ENCODE results near the gene MMP25.

The MMP25 gene

GRCh38 chr16:3003582-3004270 is 42.6 kb upstream of the MMP25 start:
- Histone ChIP-seq H3K79me2 (peaks cover 2% of the 10 kb centered on the region), H3K9ac (no peak overlapping the region), H3K9me3 (ENCODE audit: control insufficient read depth, low read length) (no peaks in the 10 kb centered on the region), H3K4me3 (ENCODE audit: low read depth, low read length) (peak overlapping the region; percentile 22), H3K4me2 (ENCODE audit: low read length) (no peak overlapping the region), H2AFZ (peak overlapping the region; percentile 81), H3K4me1 (peaks cover 6% of the 10 kb centered on the region), H3K27ac (no peak overlapping the region), H3K27me3 (ENCODE audit: control insufficient read depth, insufficient read depth, low read length) (no peaks in the 10 kb centered on the region), H3K36me3 (ENCODE audit: control insufficient read depth, insufficient read depth, low read length) (no peaks in the 10 kb centered on the region)
- TF ChIP-seq CTCF (IDR thresholded peaks at IDR 0.05), result peak; percentile 88

GRCh38 chr16:3004319-3004718 is 42.0 kb upstream of the MMP25 start:
- Histone ChIP-seq H3K79me2 (peaks cover 2% of the 10 kb centered on the region), H3K4me2 (ENCODE audit: low read length) (no peak overlapping the region), H3K36me3 (ENCODE audit: control insufficient read depth, insufficient read depth, low read length) (no peaks in the 10 kb centered on the region), H3K4me3 (ENCODE audit: low read depth, low read length) (no peak overlapping the region), H3K4me1 (peaks cover 12% of the 10 kb centered on the region), H3K9me3 (ENCODE audit: control insufficient read depth, low read length) (no peaks in the 10 kb centered on the region), H3K9ac (no peak overlapping the region), H3K27ac (no peak overlapping the region), H3K27me3 (ENCODE audit: control insufficient read depth, insufficient read depth, low read length) (no peaks in the 10 kb centered on the region), H2AFZ (no peak overlapping the region)
- no peak for TF ChIP-seq CTCF (IDR thresholded peaks at IDR 0.05)

GRCh38 chr16:3004781-3005284 is 41.5 kb upstream of the MMP25 start:
- Histone ChIP-seq H2AFZ (peak overlapping the region; percentile 87), H3K79me2 (peaks cover 2% of the 10 kb centered on the region), H3K27ac (peak overlapping the region; percentile 93), H3K9ac (no peak overlapping the region), H3K4me2 (ENCODE audit: low read length) (peak overlapping the region; percentile 80), H3K4me1 (peaks cover 17% of the 10 kb centered on the region), H3K9me3 (ENCODE audit: control insufficient read depth, low read length) (no peaks in the 10 kb centered on the region), H3K36me3 (ENCODE audit: control insufficient read depth, insufficient read depth, low read length) (no peaks in the 10 kb centered on the region), H3K4me3 (ENCODE audit: low read depth, low read length) (peak overlapping the region; percentile 47), H3K27me3 (ENCODE audit: control insufficient read depth, insufficient read depth, low read length) (no peaks in the 10 kb centered on the region)
- TF ChIP-seq CTCF (IDR thresholded peaks at IDR 0.05), result no peak

- Histone ChIP-seq H3K4me3 (ENCODE audit: low read depth, low read length) (no peak overlapping the region), H3K27ac (no peak overlapping the region), H3K79me2 (peaks cover 5% of the 10 kb centered on the region), H3K4me2 (ENCODE audit: low read length) (no peak overlapping the region), H2AFZ (no peak overlapping the region), H3K27me3 (ENCODE audit: control insufficient read depth, insufficient read depth, low read length) (no peaks in the 10 kb centered on the region), H3K9me3 (ENCODE audit: control insufficient read depth, low read length) (no peaks in the 10 kb centered on the region), H3K36me3 (ENCODE audit: control insufficient read depth, insufficient read depth, low read length) (no peaks in the 10 kb centered on the region), H3K9ac (no peak overlapping the region), H3K4me1 (peaks cover 35% of the 10 kb centered on the region)
- no peak for TF ChIP-seq CTCF (IDR thresholded peaks at IDR 0.05)
Measured at GRCh38 chr16:3007059-3007956, 39.1 kb upstream of the MMP25 start.
